CD8-positive, alpha-beta memory T cell (primary cell): ENCODE results near the gene TCAIM. TPM values are rescaled to one million over a fixed set of nuclear protein-coding genes. Genes with fewer than 3 reads are reported as not detected.

Experiments used
- CTCF ChIA-PET: fragments of 350-600 bp; sonication (Branson Sonifier 250); formaldehyde crosslinking; loops from one replicate; lab custom pipeline; 2021; ENCODE audit warnings: antibody characterized with exemption; lab: Charles Lee
- POLR2A ChIA-PET: fragments of 350-600 bp; sonication (Branson Sonifier 250); formaldehyde crosslinking; loops from one replicate; lab custom pipeline; 2021; ENCODE audit warnings: antibody characterized with exemption; lab: Charles Lee
- DNase-seq, 5 donors: peaks; one replicate each; pipeline versions ENCODE4 v3.0.0 to v3.0.0-alpha.2; 2020 to 2022; ENCODE audit warnings: mixed read lengths in 1 of 5
- H3K27ac ChIP-seq: one replicate; pipeline ENCODE4 v1.7.0; 2013; ENCODE audit warnings: low read depth, mild to moderate bottlenecking, low read length, moderate library complexity
- H3K27me3 ChIP-seq: 2 replicates; pipeline ENCODE4 v1.7.0; 2013; ENCODE audit warnings: low read length, mild to moderate bottlenecking; ENCODE audit not compliant: insufficient read depth, poor library complexity, severe bottlenecking
- H3K36me3 ChIP-seq: 2 replicates; pipeline ENCODE4 v1.7.0; 2013; ENCODE audit warnings: mild to moderate bottlenecking, low read length, moderate library complexity; ENCODE audit not compliant: insufficient read depth
- H3K4me1 ChIP-seq: 2 replicates; pipeline ENCODE4 v1.7.0; 2013; ENCODE audit warnings: mild to moderate bottlenecking, low read length, moderate library complexity; ENCODE audit not compliant: insufficient read depth
- H3K4me3 ChIP-seq: 2 replicates; pipeline ENCODE4 v1.7.0; 2013; ENCODE audit warnings: mild to moderate bottlenecking, low read length
- H3K9me3 ChIP-seq: 2 replicates; pipeline ENCODE4 v1.7.0; 2013; ENCODE audit warnings: mild to moderate bottlenecking, low read length
- H3K27ac Mint-ChIP-seq, 8 donors: one replicate each; pipeline ENCODE4 v1.8.0; 2020 to 2021; ENCODE audit warnings: mixed read lengths in 8 of 8, mild to moderate bottlenecking in 6 of 8, inconsistent platforms in 3 of 8, moderate library complexity in 3 of 8
- H3K27me3 Mint-ChIP-seq, 2 donors: one replicate each; pipeline ENCODE4 v1.8.0; 2020 to 2021; ENCODE audit warnings: mixed read lengths in 2 of 2, mild to moderate bottlenecking in 1 of 2, moderate library complexity in 1 of 2
- H3K36me3 Mint-ChIP-seq, 3 donors: one replicate each; pipeline ENCODE4 v1.8.0; 2020 to 2021; ENCODE audit warnings: mixed read lengths in 3 of 3, inconsistent platforms in 1 of 3, mild to moderate bottlenecking in 1 of 3
- H3K4me1 Mint-ChIP-seq, 3 donors: one replicate each; pipeline ENCODE4 v1.8.0; 2020 to 2021; ENCODE audit warnings: mixed read lengths in 3 of 3, inconsistent platforms in 1 of 3, mild to moderate bottlenecking in 1 of 3
- H3K4me3 Mint-ChIP-seq, 7 donors: one replicate each; pipeline ENCODE4 v1.8.0; 2020 to 2021; ENCODE audit warnings: mixed read lengths in 7 of 7, mild to moderate bottlenecking in 6 of 7, moderate library complexity in 4 of 7, inconsistent platforms in 2 of 7
- H3K9me3 Mint-ChIP-seq, 5 donors: one replicate each; pipeline ENCODE4 v1.8.0; 2020 to 2022; ENCODE audit warnings: mixed read lengths in 5 of 5, mild to moderate bottlenecking in 3 of 5, moderate library complexity in 2 of 5, inconsistent platforms in 1 of 5
- polyA plus RNA-seq: library from polyadenylated mRNA; unstranded; fragments of 300-500 nt; fragmentation: Illumina TruSeq; gene quantifications from one replicate; pipeline ENCODE4 v1.2.3, GENCODE V29; 2021
- total RNA-seq, 2 experiments: library from RNA; stranded (reverse); gene quantifications; one replicate each; pipeline ENCODE4 v1.2.3, GENCODE V29; 2021

TCAIM gene
- total and polyA plus RNA-seq, 3 experiments from 2014 or later: 12.8 to 14.4 (median 13.6) TPM

GRCh38 chr3:44418549-44418948 is 80.0 kb downstream of the TCAIM start:
- Histone ChIP-seq H3K4me1 (no peaks in the 10 kb centered on the region), H3K27me3 (no peaks in the 10 kb centered on the region), H3K4me3 (no peak overlapping the region), H3K27ac (no peak overlapping the region), H3K9me3 (no peaks in the 10 kb centered on the region), H3K36me3 (no peaks in the 10 kb centered on the region)
- no peak for DNase-seq
- Mint-ChIP-seq H3K27me3 (peaks cover 3 to 9% of the 10 kb centered on the region in 2 donors), H3K36me3 (peaks cover 0 to 7% (median 0%) of the 10 kb centered on the region in 3 donors), H3K27ac (peak overlapping the region in 1 of 8 donors; percentile 3), H3K4me3 (no peak overlapping the region), H3K4me1 (no peaks in the 10 kb centered on the region), H3K9me3 (peaks cover 0 to 2% (median 0%) of the 10 kb centered on the region in 5 donors)
- ChIA-PET CTCF (no interaction called here), POLR2A (no interaction called here)

GRCh38 chr3:44419116-44419922 is 80.8 kb downstream of the TCAIM start:
- no peak for DNase-seq
- CTCF ChIA-PET: no interaction called here
- H3K4me1 Mint-ChIP-seq: no peaks in the 10 kb centered on the region

GRCh38 chr3:44419923-44420650 is 81.5 kb downstream of the TCAIM start:
- Histone ChIP-seq H3K27me3 (no peaks in the 10 kb centered on the region), H3K9me3 (no peaks in the 10 kb centered on the region), H3K4me3 (no peak overlapping the region), H3K27ac (no peak overlapping the region), H3K4me1 (no peaks in the 10 kb centered on the region), H3K36me3 (no peaks in the 10 kb centered on the region)
- H3K4me1 Mint-ChIP-seq: no peaks in the 10 kb centered on the region
- no peak overlapping the region for H3K4me3 Mint-ChIP-seq
- POLR2A ChIA-PET: no interaction called here
- H3K9me3 Mint-ChIP-seq: peaks cover 0 to 2% (median 0%) of the 10 kb centered on the region in 5 donors
- peaks cover 7 to 13% of the 10 kb centered on the region in 2 donors for H3K27me3 Mint-ChIP-seq
- DNase-seq: no peak
- CTCF ChIA-PET: no interaction called here
- H3K36me3 Mint-ChIP-seq: peaks cover 0 to 7% (median 0%) of the 10 kb centered on the region in 3 donors
- no peak overlapping the region for H3K27ac Mint-ChIP-seq

More at GRCh38 chr3:44419116-44419922, 80.8 kb downstream of the TCAIM start:
- no peaks in the 10 kb centered on the region for H3K9me3 ChIP-seq
- no peaks in the 10 kb centered on the region for H3K36me3 ChIP-seq
- Mint-ChIP-seq H3K27me3 (peaks cover 5 to 9% of the 10 kb centered on the region in 2 donors), H3K4me3 (no peak overlapping the region), H3K9me3 (peaks cover 0 to 2% (median 0%) of the 10 kb centered on the region in 5 donors), H3K36me3 (peaks cover 0 to 7% (median 0%) of the 10 kb centered on the region in 3 donors), H3K27ac (peak overlapping the region in 1 of 8 donors; percentile 23)
- no peak overlapping the region for H3K27ac ChIP-seq
- no peaks in the 10 kb centered on the region for H3K4me1 ChIP-seq
- H3K27me3 ChIP-seq: no peaks in the 10 kb centered on the region
- H3K4me3 ChIP-seq: no peak overlapping the region
- POLR2A ChIA-PET: no interaction called here

GRCh38 chr3:44420676-44421075 is 82.1 kb downstream of the TCAIM start:
- H3K27me3 ChIP-seq: no peaks in the 10 kb centered on the region
- no peaks in the 10 kb centered on the region for H3K9me3 ChIP-seq
- Mint-ChIP-seq H3K9me3 (peaks cover 0 to 2% (median 0%) of the 10 kb centered on the region in 5 donors), H3K27me3 (peaks cover 9 to 13% of the 10 kb centered on the region in 2 donors), H3K4me3 (no peak overlapping the region), H3K27ac (peak overlapping the region in 1 of 8 donors; percentile 29), H3K4me1 (no peaks in the 10 kb centered on the region), H3K36me3 (peaks cover 0 to 7% (median 0%) of the 10 kb centered on the region in 3 donors)
- no peaks in the 10 kb centered on the region for H3K36me3 ChIP-seq
- CTCF ChIA-PET: no interaction called here
- no peak for DNase-seq
- POLR2A ChIA-PET: no interaction called here
- no peaks in the 10 kb centered on the region for H3K4me1 ChIP-seq
- no peak overlapping the region for H3K4me3 ChIP-seq
- no peak overlapping the region for H3K27ac ChIP-seq

- DNase-seq: no peak
- no peak overlapping the region for H3K4me3 ChIP-seq
- peaks cover 9 to 13% of the 10 kb centered on the region in 2 donors for H3K27me3 Mint-ChIP-seq
- no peak overlapping the region for H3K4me3 Mint-ChIP-seq
- no peaks in the 10 kb centered on the region for H3K36me3 ChIP-seq
- H3K9me3 Mint-ChIP-seq: peaks cover 0 to 2% (median 0%) of the 10 kb centered on the region in 5 donors
- no peaks in the 10 kb centered on the region for H3K4me1 Mint-ChIP-seq
- H3K27me3 ChIP-seq: no peaks in the 10 kb centered on the region
- no peaks in the 10 kb centered on the region for H3K9me3 ChIP-seq
- H3K27ac ChIP-seq: no peak overlapping the region
- peaks cover 0 to 7% (median 0%) of the 10 kb centered on the region in 3 donors for H3K36me3 Mint-ChIP-seq
- H3K27ac Mint-ChIP-seq: no peak overlapping the region
- H3K4me1 ChIP-seq: no peaks in the 10 kb centered on the region
- CTCF ChIA-PET: no interaction called here
- POLR2A ChIA-PET: no interaction called here
Observed at GRCh38 chr3:44421280-44421679, 82.7 kb downstream of the TCAIM start.

GRCh38 chr3:44424758-44425157 is 86.2 kb downstream of the TCAIM start:
- peaks cover 11 to 15% of the 10 kb centered on the region in 2 donors for H3K27me3 Mint-ChIP-seq
- H3K4me1 Mint-ChIP-seq: no peaks in the 10 kb centered on the region
- CTCF ChIA-PET: no interaction called here
- no peaks in the 10 kb centered on the region for H3K9me3 ChIP-seq
- H3K27me3 ChIP-seq: no peaks in the 10 kb centered on the region
- no peaks in the 10 kb centered on the region for H3K36me3 Mint-ChIP-seq
- POLR2A ChIA-PET: no interaction called here
- H3K4me3 ChIP-seq: no peak overlapping the region
- no peaks in the 10 kb centered on the region for H3K36me3 ChIP-seq
- DNase-seq: no peak
- H3K9me3 Mint-ChIP-seq: peaks cover 0 to 2% (median 0%) of the 10 kb centered on the region in 5 donors
- H3K27ac ChIP-seq: no peak overlapping the region
- no peak overlapping the region for H3K4me3 Mint-ChIP-seq
- H3K27ac Mint-ChIP-seq: peak overlapping the region in 1 of 8 donors; percentile 81
- H3K4me1 ChIP-seq: no peaks in the 10 kb centered on the region

- H3K36me3 Mint-ChIP-seq: no peaks in the 10 kb centered on the region
- no peak for DNase-seq
- H3K4me3 Mint-ChIP-seq: no peak overlapping the region
- CTCF ChIA-PET: no interaction called here
- H3K9me3 Mint-ChIP-seq: no peaks in the 10 kb centered on the region
- peaks cover 7 to 9% of the 10 kb centered on the region in 2 donors for H3K27me3 Mint-ChIP-seq
- Histone ChIP-seq H3K9me3 (no peaks in the 10 kb centered on the region), H3K36me3 (no peaks in the 10 kb centered on the region), H3K4me3 (no peak overlapping the region), H3K4me1 (no peaks in the 10 kb centered on the region), H3K27ac (no peak overlapping the region), H3K27me3 (no peaks in the 10 kb centered on the region)
- POLR2A ChIA-PET: no interaction called here
- no peak overlapping the region for H3K27ac Mint-ChIP-seq
- no peaks in the 10 kb centered on the region for H3K4me1 Mint-ChIP-seq
Observed at GRCh38 chr3:44427683-44428082, 89.1 kb downstream of the TCAIM start.

- no peaks in the 10 kb centered on the region for H3K4me1 ChIP-seq
- H3K9me3 Mint-ChIP-seq: no peaks in the 10 kb centered on the region
- no peaks in the 10 kb centered on the region for H3K36me3 ChIP-seq
- peaks cover 7 to 8% of the 10 kb centered on the region in 2 donors for H3K27me3 Mint-ChIP-seq
- H3K4me3 Mint-ChIP-seq: no peak overlapping the region
- ChIA-PET POLR2A (no interaction called here), CTCF (no interaction called here)
- H3K36me3 Mint-ChIP-seq: no peaks in the 10 kb centered on the region
- no peak for DNase-seq
- no peaks in the 10 kb centered on the region for H3K27me3 ChIP-seq
- no peak overlapping the region for H3K4me3 ChIP-seq
- H3K4me1 Mint-ChIP-seq: no peaks in the 10 kb centered on the region
- no peaks in the 10 kb centered on the region for H3K9me3 ChIP-seq
- no peak overlapping the region for H3K27ac Mint-ChIP-seq
- H3K27ac ChIP-seq: no peak overlapping the region
Observed at GRCh38 chr3:44428910-44429309, 90.3 kb downstream of the TCAIM start.
